ENCODE data around the gene EREG.

EREG gene

DNA sequence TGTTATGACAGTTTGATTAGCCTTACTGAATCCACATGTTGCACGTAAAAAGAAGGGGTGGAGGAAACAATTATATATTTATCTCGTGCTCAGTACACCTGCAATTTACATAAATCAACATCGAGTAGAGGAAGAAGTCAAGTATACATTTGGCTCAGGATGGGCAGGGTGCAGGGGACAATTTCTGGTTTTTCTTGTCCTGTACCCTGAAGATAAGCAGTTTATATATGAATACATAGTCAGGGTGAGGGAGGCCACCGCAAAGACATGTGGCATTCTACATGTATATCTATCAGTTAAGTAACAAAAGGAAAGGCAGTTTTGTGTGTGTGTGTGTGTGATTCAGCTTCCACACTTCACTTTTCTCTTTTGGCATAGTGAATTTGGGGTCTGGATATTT lies 11.1 kb upstream of the EREG start:
- no peak for DNase-seq

DNA sequence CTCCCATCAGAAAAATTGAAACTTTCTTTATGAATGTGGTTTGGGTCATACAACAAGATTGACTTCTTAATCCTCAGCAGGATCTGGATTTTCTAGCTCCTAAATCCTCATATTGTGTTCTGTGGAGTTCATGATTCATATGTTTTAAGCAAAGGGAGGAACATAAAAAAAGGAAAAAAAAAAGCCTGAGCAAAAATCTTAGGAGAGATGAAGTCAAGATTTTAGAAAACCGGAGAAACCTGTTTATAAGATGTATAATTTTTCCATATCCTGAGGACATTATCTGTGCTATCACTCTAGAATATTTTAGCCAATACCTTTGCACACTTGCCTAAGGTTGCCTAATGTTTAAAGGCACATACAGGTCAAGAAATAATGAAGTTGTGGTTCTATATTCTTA lies 7.0 kb upstream of the EREG start:
- DNase-seq, result no peak

DNA sequence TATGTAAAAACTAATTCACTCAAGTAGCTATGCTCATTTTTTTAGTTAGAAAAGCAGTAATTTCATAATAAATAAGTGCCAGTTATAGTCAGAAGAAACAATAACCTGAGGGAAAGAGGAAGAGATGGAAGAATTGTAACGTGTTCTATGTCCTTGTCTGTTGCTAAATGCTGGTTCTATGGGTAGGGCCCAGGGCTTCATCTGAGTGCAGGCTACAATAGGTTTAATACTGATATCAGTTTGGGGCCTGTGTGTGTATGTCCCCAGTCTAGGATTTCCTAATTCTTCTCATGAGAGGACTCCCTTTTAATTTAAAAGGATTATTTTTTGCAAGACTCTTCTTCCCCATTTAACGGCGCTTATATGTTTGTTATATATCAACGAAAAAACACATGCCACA lies 3.3 kb upstream of the EREG start:
- DNase-seq, result no peak

DNA sequence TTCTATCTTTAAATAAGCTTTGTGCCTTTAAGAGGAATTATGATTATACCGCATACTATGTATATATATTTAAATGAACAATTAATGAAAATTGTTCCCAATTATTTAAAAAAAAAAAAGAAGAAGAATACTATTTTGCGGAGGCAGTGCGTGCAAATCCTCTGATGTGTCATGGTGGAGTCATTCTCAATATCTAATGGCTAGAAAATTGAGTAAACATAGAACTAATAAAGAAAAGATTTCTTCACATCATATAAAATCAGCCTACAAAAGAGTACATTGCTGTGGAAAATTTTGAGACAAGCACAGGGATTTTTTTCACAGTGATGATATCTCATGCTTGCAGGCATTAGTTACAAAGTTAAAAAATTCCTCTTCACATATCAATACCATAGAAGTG lies 2.6 kb upstream of the EREG start:
- DNase-seq, result no peak

DNA sequence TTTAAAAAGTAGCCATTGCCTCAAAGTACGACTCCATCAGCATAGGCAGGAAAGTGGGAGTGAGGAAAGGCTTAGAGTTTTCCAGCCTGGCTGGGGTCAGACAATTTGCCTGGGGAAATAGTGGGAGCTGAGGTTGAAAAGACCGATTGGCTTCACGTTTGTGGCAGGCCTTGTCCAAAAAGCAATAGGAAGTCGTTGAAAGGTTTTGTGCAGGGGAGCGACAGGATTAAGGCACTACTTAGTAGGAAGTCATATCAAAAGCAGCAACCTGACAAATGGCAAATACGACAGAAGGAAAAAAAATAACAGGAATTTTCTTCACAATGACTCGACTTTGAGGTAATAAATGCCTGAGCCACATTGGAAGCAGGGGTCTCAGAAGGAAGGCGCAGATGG lies 691 bp upstream of the EREG start:
- DNase-seq, result no peak

DNA sequence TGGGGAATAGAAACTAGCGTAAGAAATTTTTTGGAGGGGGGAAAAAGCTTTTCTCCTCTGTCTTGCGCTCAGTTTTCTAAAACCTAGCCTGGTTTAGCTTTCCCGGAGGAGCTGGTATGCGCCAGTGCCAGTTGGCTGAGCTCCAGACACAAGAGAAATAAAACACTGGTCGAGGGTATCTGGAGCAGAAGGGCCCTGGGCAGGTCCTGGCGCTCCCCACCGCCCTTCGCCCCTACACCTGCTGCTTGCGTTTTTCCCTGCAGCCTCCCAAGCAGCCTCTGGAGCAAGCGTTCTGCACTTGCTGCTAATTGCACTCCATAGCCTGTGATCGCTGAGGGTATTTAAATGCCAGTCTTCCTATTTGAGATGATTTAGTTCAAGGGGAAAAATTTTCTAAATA lies 816 bp downstream of the EREG start:
- DNase-seq, result no peak

DNA sequence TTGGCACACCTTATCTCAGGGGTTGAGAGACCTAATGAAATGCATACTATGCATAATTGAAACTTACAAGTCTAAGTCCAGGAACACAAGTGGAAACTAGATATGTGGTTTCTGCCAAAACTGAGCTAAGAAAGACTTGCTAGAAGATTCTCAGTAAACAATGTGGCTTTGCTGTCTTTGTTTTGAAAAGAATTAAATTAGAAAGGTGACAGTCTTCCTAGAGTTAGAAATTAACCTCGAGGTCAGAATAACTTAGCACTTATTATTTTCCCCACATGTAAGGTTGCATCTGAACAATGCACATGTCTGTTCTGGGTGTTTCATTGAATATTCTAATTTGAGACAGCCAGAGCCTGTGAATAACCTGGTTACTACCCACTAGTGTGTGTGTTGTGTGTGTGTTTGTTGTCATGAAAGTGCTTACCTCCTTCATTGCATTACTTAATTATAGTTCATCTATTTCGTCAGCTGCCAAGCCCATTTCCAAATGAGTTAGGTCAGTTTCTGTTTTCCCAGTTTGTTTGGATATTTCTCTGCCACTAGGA lies 1.5 kb downstream of the EREG start:
- no peak for DNase-seq

DNA sequence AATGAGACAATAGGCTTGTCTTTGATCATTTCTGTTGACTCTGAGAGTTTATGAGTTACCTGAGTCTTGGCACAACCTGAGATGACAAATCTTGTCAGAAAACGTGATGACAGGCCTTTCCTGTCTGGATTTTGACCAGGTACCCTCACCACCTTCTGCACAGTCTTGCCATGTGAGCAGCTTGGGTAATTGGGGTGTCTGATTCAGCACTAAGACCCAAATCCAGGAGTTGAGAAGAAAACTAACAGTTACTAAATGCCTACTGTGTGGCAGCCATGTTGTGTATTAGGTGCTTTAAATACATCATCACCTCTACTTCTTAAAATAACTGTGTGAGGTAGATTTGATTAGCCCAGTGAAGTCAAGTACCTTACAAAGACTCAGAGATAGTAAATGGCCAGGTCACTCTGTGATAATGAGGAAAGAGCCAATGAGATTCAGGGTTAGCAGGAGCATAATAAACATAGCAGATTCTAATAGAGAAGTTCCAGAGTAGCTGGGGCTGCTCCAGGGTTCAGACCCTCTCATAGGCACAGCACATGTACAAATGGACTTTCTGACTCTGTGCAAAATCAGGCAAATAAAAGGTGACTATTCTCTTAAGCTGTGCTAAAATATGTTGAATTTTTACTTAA lies 2.8 kb downstream of the EREG start:
- DNase-seq, result no peak

DNA sequence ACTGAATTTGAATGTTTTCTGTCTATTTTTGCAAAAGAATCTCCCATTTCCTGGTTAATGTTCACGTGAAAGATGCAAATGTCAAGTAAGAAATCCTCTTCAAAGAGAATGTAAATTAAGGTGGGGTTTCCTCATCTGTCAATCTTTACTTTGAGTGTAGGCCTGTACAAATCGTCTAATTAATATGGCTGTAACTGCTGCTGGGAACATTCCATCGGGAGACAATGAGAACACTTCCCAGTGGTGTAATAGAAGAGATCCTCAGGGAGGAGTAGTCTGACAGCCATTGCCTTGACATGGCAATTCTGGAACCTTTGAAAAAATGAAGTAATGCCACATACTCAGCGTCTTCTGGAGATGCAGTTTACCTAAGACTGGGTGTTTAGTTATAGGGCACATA lies 3.7 kb downstream of the EREG start:
- no peak for DNase-seq

DNA sequence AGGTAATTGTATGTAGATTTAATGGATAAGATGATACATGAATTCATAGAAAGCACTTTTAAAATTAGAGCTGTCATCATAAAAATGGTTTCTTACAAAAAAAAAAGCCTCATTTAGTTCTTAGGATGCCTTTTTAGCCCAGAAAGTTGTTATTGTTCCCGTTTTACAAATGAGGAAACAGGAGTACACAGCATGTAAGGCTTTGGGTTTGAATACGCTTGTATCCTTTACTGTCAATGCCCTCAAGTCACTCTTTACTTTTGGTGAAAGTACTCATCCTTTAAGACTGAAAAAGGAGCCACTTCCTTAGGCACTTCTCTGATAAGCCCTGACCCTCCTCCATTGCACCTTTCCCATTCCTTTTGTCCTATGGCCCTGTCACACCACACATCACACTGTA lies 4.9 kb downstream of the EREG start:
- no peak for DNase-seq

DNA sequence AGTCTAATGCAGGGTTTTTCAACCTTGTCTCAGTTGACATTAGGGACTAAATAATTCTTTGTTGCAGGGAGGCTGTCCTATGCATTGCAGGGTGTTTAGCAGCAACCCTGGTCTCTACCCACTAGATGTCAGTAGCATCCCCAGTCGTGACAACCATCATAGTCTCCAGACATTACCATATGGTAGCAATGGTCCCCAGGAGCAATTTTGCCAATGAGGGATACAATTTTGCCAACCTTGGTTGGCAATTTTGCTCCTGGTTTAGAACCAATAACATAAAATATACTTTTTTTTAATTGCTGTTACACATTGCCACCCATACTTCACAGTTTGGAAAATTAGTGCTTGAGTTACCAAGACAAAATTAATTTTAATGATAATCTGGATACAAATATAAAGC lies 6.0 kb downstream of the EREG start:
- DNase-seq, result no peak

DNA sequence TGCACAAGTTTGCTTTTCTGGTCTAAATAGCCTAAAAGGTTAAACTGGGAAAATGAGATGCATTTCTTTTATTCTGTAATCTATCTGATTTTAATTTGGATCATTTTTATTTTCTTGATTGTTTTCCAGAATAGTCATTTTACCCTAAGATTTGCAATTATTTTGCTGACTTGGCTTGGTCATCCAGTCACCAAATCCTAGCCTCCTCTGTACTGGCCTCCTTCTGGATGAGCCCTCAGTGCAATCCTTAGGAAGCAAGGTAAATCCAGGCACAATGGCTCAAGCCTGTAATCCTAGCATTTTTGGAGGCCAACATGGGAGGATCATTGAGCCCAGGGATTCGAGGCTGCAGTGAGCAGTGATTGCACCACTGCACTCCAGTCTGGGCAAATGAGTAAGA lies 9.2 kb downstream of the EREG start:
- no peak for DNase-seq

DNA sequence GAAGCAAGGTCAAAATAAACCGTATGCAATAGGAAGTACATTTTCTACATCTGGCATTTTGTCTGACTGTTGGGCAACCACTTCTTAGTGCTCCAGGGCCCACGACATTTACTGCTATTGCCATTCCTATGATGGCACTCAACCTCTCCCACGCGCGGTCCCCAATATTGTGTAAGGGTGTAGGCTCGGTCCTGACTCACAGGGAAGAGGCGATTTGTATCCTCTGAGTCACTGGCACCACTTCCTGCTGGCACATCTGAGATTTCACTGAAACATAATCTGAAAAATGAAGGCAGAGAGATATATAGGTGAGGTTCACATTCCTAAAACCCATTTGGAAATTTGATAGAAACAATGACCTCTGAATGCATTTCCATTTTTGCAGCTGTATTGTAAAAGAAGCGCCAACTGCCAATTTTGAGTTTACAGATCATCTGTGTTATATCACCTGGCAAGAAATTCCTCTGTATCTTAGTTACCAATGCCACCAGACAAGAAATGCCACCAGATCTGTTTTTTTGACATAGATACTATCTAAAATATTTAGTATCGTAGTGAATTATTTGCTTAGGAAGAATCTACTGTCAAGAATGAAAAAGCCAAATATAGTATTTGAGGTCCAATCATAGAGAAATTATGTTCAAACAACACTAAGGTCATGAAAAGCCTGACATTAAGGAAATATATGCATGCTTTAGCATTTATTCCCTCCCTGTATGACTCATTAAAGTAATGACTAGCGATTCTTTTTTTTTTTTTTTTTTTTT lies 9.8 kb downstream of the EREG start:
- no peak for DNase-seq

DNA sequence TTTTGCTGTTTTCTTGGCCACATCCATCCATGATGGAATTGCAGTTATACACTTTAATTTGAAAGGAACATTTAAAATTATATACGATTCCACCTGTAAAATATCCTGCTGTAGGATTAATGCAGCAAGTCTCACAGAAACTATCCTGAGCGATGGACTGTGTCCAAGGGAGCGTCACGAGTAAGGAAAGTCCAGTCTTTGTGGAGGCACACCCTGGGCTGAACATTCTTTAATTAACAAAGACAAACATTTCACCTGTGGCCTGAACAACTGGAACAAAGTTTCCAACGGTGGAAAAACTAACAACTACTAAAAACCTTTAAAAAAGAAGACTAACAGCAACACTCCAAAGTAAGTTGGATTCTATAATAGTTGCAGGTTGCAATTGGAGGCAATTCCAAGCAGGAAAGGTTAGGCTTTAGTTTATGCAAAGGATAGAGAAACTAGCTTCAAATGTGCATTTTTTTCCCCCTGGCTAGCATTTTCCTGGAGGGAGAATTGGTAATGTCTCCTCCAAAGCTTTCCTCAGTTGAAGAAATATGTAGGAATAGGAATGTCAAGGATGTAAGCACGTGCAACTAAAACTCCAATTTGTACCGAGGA lies 11.0 kb downstream of the EREG start:
- DNase-seq, result no peak

DNA sequence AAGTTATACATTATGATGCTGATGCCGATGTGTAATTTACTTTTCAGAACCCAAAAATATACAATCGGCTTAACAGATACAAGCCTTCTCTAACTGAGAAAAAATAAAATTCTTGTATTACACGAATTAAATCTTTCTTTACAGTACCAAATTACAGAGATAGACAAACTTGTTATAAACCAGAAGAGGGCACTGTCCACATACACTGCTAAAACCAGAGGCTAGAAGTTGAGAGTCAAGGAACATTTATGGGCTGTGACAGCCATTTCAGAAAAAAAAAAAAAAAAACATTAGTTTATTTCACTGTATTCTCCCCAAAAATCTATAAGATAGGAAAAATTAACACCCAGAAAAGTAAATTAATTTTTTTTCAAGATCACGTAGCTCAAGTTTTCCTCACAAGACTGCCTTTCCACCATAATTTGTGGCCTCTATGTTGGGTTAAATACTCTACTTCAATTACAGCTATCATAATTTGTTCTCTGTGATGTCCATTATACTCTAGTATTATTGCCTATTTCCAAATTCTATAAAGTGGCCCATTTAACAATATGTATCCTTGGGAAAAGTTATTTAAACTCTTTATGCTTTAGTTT lies 12.0 kb downstream of the EREG start:
- DNase-seq, result no peak

DNA sequence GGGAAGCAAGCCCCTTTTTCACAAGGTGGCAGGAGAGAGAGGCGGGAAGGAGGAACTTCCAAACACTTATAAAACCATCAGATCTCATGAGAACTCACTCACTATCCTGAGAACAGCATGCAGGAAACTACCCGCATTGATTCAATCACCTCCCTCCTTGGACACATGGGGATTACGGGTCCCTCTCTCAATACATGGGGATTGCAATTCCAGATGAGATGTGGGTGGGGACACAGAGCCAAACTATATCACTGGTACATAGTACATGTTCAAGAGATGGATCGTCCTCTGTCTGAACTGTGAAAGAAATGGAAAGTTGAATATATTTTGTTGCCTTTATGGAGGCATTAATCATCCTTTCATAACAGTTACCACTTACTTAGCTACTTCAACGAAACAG lies 12.8 kb downstream of the EREG start:
- no peak for DNase-seq

DNA sequence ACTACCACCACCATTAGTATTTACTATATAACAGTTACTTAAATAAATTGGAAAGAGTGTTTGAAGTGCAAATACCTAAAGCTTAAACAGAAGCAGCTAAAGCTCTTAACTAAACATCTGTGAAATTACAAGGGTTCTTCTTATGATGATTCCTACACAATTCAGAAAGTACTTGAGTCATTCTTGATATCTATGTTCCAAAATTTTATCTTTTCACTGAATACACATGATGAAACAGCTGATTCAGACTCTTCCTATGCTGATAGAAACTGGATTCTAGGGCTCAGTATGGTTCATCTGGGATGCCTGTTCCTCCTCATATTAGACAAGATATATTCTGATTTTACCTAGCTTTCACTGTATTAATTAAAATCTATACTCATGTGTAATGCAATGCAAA lies 13.6 kb downstream of the EREG start:
- DNase-seq, result no peak

DNA sequence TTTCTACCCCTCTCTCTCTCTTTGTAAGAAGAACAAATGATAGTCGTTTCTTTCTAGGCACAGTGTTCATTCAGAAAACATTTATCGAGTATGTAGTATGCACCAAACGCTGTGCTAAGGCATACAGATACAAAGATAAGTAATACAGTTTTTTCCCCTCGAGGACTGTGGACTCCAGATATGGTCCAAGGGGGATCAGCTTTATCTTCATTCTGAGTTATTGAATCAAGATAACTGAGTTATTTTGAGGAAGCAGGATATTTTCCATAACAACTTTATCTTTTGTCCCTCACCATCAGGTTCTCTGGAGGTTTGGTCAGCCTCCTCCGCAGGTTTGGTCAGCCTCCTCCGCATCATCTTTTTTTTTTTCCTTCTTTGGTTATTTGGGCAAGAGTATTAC lies 15.0 kb downstream of the EREG start:
- no peak for DNase-seq

DNA sequence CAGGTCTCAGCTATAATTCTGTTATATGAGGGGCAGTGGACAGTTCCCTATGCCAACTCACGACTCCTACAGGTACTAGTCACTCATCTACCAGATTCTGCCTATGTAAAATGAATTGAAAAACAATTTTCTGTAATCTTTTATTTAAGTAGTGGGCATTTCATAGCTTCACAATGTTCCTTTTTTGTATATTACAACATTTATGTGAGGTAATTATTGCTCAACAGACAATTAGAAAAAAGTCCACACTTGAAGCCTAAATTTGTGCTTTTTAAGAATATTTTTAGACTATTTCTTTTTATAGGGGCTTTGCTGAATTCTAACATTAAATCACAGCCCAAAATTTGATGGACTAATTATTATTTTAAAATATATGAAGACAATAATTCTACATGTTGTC lies 20.4 kb downstream of the EREG start:
- DNase-seq, result no peak

DNA sequence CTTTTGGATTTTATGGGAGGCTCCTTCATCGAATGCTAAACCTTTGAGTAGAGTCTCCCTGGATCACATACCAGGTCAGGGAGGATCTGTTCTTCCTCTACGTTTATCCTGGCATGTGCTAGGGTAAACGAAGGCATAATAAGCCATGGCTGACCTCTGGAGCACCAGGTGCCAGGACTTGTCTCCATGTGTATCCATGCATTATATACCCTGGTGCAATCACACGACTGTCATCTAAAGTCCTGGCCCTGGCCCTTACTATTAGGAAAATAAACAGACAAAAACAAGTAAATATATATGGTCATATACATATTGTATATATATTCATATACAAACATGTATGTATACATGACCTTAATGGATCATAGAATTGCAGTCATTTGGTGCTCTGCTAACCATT lies 21.2 kb downstream of the EREG start:
- DNase-seq, result no peak

DNA sequence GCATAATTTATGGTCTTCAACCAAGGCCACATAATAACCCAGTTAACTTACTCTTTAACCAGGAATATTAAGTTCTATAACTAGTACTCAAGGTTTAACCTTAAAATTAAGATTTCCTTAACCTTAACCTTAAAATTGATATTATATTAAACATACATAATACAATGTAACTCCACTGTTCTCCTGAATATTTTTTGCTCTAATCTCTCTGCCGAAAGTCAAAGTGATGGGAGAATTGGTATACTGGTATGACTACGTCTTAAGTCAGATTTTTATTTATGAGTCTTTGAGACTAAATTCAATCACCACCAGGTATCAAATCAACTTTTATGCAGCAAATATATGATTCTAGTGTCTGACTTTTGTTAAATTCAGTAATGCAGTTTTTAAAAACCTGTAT lies 22.8 kb downstream of the EREG start:
- no peak for DNase-seq

DNA sequence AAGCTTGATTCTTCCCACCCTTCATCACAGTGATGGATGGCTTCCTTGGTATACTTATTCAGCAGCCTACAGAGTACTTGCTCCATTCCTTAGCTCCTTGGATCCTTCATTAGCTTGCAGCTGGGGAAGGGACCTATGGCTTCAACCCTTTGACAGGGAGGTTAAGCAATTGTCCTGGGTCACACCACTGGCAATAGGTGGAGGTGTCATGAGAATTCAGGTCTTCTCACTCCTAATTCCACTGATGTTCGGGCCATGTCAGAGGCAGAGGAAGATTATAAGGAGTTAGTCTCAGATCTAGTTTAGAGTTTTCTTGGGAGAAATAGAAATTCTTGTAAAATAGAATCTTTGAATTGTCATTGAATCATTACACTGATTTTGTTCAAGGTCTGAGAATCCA lies 24.5 kb downstream of the EREG start:
- no peak for DNase-seq

DNA sequence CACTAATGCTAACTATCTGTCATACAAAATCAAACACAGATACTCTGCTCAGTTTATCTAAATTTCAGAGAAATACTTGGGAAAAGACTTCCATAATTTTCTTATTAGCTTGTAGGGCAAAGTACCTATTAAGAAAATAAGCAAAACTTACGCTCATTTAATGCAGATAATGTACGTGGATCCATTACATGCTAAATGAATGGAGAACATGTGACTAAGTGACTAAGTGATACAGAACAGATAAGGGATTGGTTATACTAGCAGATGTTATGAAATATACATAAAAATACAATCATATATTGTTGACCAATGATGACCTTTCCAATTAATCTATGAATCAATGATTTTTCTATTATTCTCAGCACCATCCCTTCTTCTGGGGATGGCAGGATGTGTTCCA lies 25.7 kb downstream of the EREG start:
- DNase-seq, result no peak

DNA sequence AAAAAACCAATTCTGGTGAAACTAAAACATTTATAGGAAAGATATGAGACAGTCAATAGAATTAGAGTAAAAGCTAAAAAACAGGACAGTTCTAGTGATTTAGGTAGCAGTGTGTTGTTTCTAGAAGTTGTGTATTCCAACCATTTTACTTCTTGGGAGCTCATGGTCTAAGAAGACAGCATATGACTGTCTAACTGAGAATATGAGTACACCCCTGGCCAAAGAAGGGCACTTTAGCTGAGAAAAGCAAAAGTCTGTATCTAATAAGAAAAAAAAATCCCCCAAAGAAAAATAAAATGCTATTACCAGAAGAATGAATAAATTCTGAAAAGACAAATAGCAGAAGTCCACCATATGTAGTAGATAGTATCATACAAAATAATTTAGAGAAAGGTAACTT lies 26.4 kb downstream of the EREG start:
- no peak for DNase-seq

All from stimulated activated CD4-positive, alpha-beta T cell treated with anti-CD3 and anti-CD28 coated beads, Interleukin-4, amount 100 ng/mL, for 4 hours (primary cell).